ENCODE data around the gene GSG1L.
"Not testable (repeated sequence)": the region's sequence is repeated elsewhere in the genome, so short reads cannot be mapped to it uniquely, and the experiment has no call there.

Gene GSG1L

GRCh38 chr16:27753563-27753962 is 310.0 kb downstream of the GSG1L start:
- no peak for DNase-seq (ENCODE audit: low read depth)

- no peak for DNase-seq (ENCODE audit: low read depth)
These were observed 311.3 kb downstream of the GSG1L start for GRCh38 chr16:27752241-27752640.

- DNase-seq (ENCODE audit: low read depth), result no peak
These were observed 311.8 kb downstream of the GSG1L start for GRCh38 chr16:27751676-27752075.

- no peak for DNase-seq (ENCODE audit: low read depth)
These were observed 312.3 kb downstream of the GSG1L start for GRCh38 chr16:27751233-27751632.

GRCh38 chr16:27749946-27750345 is 313.6 kb downstream of the GSG1L start:
- no peak for DNase-seq (ENCODE audit: low read depth)

- no peak for DNase-seq (ENCODE audit: low read depth)
These were observed 314.0 kb downstream of the GSG1L start for GRCh38 chr16:27749547-27749875.

- DNase-seq (ENCODE audit: low read depth), result peak; percentile 93
These were observed 314.5 kb downstream of the GSG1L start for GRCh38 chr16:27748868-27749546.

- DNase-seq (ENCODE audit: low read depth), result no peak
These were observed 315.6 kb downstream of the GSG1L start for GRCh38 chr16:27747946-27748345.

GRCh38 chr16:27746076-27746855 is 317.2 kb downstream of the GSG1L start:
- no peak for DNase-seq (ENCODE audit: low read depth)

GRCh38 chr16:27745348-27745747 is 318.2 kb downstream of the GSG1L start:
- DNase-seq (ENCODE audit: low read depth), result peak; percentile 33

GRCh38 chr16:27743963-27744362 is 319.6 kb downstream of the GSG1L start:
- no peak for DNase-seq (ENCODE audit: low read depth)

GRCh38 chr16:27743001-27743400 is 320.5 kb downstream of the GSG1L start:
- DNase-seq (ENCODE audit: low read depth), result not testable (repeated sequence)

GRCh38 chr16:27742333-27742732 is 321.2 kb downstream of the GSG1L start:
- DNase-seq (ENCODE audit: low read depth), result no peak

- DNase-seq (ENCODE audit: low read depth), result no peak
These were observed 322.9 kb downstream of the GSG1L start for GRCh38 chr16:27740496-27741201.

GRCh38 chr16:27739606-27740357 is 323.7 kb downstream of the GSG1L start:
- DNase-seq (ENCODE audit: low read depth), result no peak

- DNase-seq (ENCODE audit: low read depth), result no peak
These were observed 324.9 kb downstream of the GSG1L start for GRCh38 chr16:27738596-27738995.

Data from EH (cell line).